ENCODE data around the gene G0S2.

G0S2 gene

GRCh38 chr1:209674957-209675564 is at the start of gene G0S2:
G0S2 (plus strand) TSS chr1:209675412; CDS start chr1:209675685, 273 bp downstream.
- DNase-seq = peak; percentile 37

- DNase-seq = no peak
Measured at GRCh38 chr1:209625791-209626285, 49.4 kb upstream of the G0S2 start.

- DNase-seq = no peak
Measured at GRCh38 chr1:209626346-209627026, 48.7 kb upstream of the G0S2 start.

GRCh38 chr1:209627027-209627731 is 48.0 kb upstream of the G0S2 start:
- no peak for DNase-seq

GRCh38 chr1:209627732-209628196 is 47.4 kb upstream of the G0S2 start:
- peak; percentile 85 for DNase-seq

- no peak for DNase-seq
Measured at GRCh38 chr1:209628618-209629299, 46.5 kb upstream of the G0S2 start.

GRCh38 chr1:209629621-209630382 is 45.4 kb upstream of the G0S2 start:
- DNase-seq = no peak

- DNase-seq = no peak
Measured at GRCh38 chr1:209630383-209631225, 44.6 kb upstream of the G0S2 start.

- no peak for DNase-seq
Measured at GRCh38 chr1:209633335-209633997, 41.7 kb upstream of the G0S2 start.

- DNase-seq = no peak
Measured at GRCh38 chr1:209634005-209634737, 41.0 kb upstream of the G0S2 start.

- DNase-seq = no peak
Measured at GRCh38 chr1:209635850-209636249, 39.4 kb upstream of the G0S2 start.

GRCh38 chr1:209641832-209642172 is 33.4 kb upstream of the G0S2 start:
- DNase-seq = no peak

GRCh38 chr1:209642816-209643215 is 32.4 kb upstream of the G0S2 start:
- DNase-seq = no peak

- no peak for DNase-seq
Measured at GRCh38 chr1:209643285-209644020, 31.8 kb upstream of the G0S2 start.

GRCh38 chr1:209645574-209646452 is 29.4 kb upstream of the G0S2 start:
- no peak for DNase-seq

GRCh38 chr1:209646558-209646957 is 28.7 kb upstream of the G0S2 start:
- peak; percentile 29 for DNase-seq

- DNase-seq = no peak
Measured at GRCh38 chr1:209647156-209647555, 28.1 kb upstream of the G0S2 start.

- DNase-seq = no peak
Measured at GRCh38 chr1:209648346-209648745, 26.9 kb upstream of the G0S2 start.

Data from CD4-positive, alpha-beta T cell treated with Interleukin-17A for 4 hours (primary cell).